GM12891 (cell line): ENCODE measurements around the gene PTPN3.

Experiments used
- POLR2A ChIP-seq: IDR thresholded peaks from 2 replicates; pipeline ENCODE4 v1.6.1; 2011; ENCODE audit warnings: low read depth, low read length, control low read depth
- SPI1 ChIP-seq: IDR thresholded peaks from 2 replicates; pipeline ENCODE4 v1.6.1; 2011; ENCODE audit warnings: low read depth, low read length, control low read depth

DNA sequence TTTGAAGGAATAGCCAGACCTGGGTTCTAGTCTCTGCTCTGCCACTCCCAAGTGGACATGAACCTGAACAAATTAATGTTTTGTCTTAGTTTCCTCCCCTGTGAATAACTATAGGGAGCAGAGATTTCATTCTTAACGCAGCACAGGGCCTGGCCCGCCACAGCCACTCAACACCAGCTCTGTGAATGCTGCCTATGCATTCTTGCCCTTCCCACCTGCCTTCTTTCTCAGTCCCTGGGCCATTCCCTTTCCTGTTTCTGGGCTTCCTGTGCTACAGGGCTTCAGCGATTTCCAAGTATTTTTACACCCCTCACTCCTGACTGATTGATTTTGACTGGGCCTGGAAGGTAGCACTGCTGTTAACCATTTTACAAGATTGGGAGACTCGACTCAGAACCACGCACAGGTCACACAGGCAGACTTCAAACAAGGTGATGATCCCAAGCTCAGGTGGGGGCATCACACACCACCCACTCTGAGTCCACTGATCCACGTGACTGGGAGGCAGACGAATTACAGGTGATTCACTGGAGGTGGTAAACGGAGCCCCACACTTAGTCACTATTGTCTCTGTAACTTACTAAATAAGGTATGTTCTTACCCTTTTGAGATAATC lies 21.4 kb downstream of the PTPN3 start:
- TF ChIP-seq POLR2A (no peak), SPI1 (no peak)
